Astrocyte of the hippocampus (primary cell): Measurements from ENCODE around the gene PCDH15.

Source experiments
- DNase-seq: peaks from one replicate; pipeline ENCODE4 v3.0.0; 2011; ENCODE audit warnings: low read depth, low spot score

The PCDH15 gene

GRCh38 chr10:53852450-53853175, 948.4 kb downstream of the PCDH15 start:
- no peak for DNase-seq

GRCh38 chr10:53846809-53847208, 954.2 kb downstream of the PCDH15 start:
- no peak for DNase-seq

- DNase-seq = peak; percentile 59
These were observed 957.2 kb downstream of the PCDH15 start for GRCh38 chr10:53843736-53844362.

- DNase-seq = no peak
These were observed 959.4 kb downstream of the PCDH15 start for GRCh38 chr10:53841483-53842145.

GRCh38 chr10:53840653-53841052, 960.4 kb downstream of the PCDH15 start:
- no peak for DNase-seq

- DNase-seq = peak; percentile 40
These were observed 961.5 kb downstream of the PCDH15 start for GRCh38 chr10:53839440-53840039.

GRCh38 chr10:53836638-53837037, 964.4 kb downstream of the PCDH15 start:
- no peak for DNase-seq

GRCh38 chr10:53833908-53834307, 967.1 kb downstream of the PCDH15 start:
- DNase-seq = no peak

- no peak for DNase-seq
These were observed 973.8 kb downstream of the PCDH15 start for GRCh38 chr10:53827261-53827660.

GRCh38 chr10:53808677-53809372, 992.2 kb downstream of the PCDH15 start:
- no peak for DNase-seq

- DNase-seq = no peak
These were observed 1014.7 kb downstream of the PCDH15 start for GRCh38 chr10:53786236-53786900.

- DNase-seq = no peak
These were observed 1029.3 kb downstream of the PCDH15 start for GRCh38 chr10:53771701-53772100.

- DNase-seq = no peak
These were observed 1030.1 kb downstream of the PCDH15 start for GRCh38 chr10:53770903-53771302.

GRCh38 chr10:53765311-53765710, 1035.7 kb downstream of the PCDH15 start:
- DNase-seq = peak; percentile 34

GRCh38 chr10:53754596-53755250, 1046.3 kb downstream of the PCDH15 start:
- peak; percentile 2 for DNase-seq
